ENCODE results near the gene ALAS2.
"Not testable (repeated sequence)": the region's sequence is repeated elsewhere in the genome, so short reads cannot be mapped to it uniquely, and the experiment has no call there.

The ALAS2 gene

GRCh38 chrX:55030271-55031205 lies at the start of gene ALAS2:
ALAS2 (minus strand) TSS chrX:55030977; CDS start chrX:55026000, 4,977 bp downstream.
- DNase-seq = no peak

- DNase-seq = no peak
Observed at GRCh38 chrX:55074851-55075467, 44.2 kb upstream of the ALAS2 start, which contains the start of gene PAGE2B. PAGE2B (plus strand) TSS chrX:55075030; CDS start chrX:55076042, 1,012 bp downstream.

DNA sequence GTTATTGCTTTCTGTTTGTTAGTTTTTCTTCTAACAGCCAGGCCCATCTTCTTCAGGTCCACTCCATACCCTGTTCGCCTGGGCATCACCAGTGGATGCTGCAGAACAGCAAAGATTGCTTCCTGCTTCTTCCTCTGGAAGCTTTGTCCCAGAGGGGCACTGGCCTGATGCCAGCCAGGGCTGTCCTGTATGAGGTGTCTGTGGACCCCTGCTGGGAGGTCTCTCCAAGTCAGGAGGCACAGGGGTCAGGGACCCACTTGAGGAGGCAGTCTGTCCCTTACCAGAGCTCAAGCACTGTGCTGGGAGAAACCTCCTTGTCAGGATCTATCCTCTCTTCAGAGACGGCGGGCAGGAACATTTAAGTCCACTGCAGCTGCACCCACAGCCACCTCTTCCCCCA lies 41.5 kb upstream of the ALAS2 start:
- DNase-seq = no peak

DNA sequence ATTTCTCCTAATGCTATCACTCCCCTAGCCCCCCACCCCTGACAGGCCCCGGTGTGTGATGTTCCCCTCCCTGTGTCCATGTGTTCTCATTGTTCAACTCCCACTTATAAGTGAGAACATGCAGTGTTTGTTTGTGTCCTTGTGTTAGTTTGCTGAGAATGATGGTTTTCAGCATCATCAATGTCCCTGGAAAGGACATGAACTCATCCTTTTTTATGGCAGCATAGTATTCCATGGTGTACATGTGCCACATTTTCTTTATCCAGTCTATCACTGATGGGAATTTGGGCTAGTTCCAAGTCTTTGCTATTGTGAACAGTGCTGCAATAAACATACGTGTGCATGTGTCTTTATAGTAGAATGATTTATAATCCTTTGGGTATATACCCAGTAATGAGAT lies 36.4 kb upstream of the ALAS2 start:
- DNase-seq = not testable (repeated sequence)

GRCh38 chrX:55057675-55058249 lies 27.0 kb upstream of the ALAS2 start:
- no peak for DNase-seq

GRCh38 chrX:55056820-55057674 lies 26.3 kb upstream of the ALAS2 start:
- no peak for DNase-seq

GRCh38 chrX:55050599-55050998 lies 19.8 kb upstream of the ALAS2 start:
- not testable (repeated sequence) for DNase-seq

GRCh38 chrX:55041514-55041913 lies 10.7 kb upstream of the ALAS2 start:
- DNase-seq = no peak

DNA sequence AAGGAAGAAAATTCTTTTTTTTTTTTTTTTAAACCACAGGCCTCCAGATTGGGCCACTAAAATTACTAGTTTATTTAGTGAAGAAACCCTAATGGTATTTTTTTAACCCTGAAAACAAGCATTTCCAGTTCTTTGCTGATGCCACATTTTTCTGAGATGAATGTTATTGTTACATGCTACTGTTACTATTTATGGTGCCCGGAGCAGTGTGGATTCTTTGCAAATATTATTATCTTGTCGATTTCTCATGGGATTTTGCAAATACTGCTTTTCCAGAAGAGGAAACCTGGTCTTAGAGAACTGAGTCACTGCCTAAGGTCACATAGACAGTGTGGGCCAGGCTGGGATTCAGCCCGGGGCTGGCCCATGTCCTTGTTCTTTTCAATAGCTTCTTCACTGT lies 8.7 kb upstream of the ALAS2 start:
- no peak for DNase-seq

DNA sequence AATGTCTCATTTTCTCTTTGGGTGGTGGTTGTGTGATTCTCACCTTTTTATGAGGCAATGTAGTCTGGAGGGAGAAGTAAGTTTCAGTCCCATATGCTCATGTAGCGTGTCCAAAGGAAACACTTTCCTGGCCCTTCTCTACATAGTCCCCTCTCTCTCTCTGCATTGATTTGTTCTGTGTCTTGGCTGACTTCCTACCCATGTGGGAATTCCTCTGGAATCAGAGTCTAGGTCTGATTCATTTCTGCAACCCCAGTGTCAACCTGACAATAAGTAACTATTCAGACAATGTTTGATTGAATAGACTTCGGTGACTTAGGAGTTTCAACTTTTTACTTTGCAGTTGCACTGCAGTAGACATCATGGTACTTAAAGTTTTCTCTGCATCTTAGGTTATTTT lies 2.7 kb upstream of the ALAS2 start:
- DNase-seq = no peak

DNA sequence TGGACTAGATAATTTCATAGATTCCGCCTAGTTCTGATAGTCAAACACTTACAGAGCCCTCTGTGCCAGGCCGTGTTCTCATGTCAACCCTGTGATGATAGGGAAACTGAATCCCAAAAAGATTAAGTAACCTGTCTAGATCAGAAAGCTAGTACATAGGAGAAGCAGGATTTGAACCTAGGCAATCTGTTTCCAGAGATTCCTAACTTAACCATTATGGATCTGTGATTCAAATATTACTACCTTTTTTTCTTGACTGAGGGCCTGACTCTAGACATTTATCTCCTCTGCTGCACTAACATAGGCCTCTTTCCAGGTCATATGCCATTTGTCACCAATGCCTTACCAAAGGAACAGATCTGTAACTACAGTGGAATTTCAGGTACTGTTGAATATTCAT lies 1.5 kb downstream of the ALAS2 start:
- DNase-seq = no peak

DNA sequence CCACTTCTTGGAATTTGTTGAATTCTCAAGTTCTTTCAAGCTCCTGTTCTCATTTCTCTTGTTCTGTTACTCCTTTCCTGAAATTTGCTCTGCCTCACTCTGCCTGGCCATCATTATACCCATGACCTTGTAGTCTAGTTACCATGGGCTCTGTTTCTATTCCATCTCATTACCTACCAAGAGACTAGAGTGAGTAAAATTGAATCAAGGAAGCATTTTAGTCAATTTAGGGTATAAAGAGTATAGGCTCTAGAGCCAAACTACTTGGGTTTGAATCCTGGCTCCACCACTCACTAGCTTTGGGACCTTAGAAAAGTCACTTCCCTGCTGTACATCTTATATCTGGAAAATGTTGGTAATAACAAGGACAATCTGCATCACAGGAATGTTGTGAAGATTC lies 2.2 kb downstream of the ALAS2 start:
- DNase-seq = no peak

DNA sequence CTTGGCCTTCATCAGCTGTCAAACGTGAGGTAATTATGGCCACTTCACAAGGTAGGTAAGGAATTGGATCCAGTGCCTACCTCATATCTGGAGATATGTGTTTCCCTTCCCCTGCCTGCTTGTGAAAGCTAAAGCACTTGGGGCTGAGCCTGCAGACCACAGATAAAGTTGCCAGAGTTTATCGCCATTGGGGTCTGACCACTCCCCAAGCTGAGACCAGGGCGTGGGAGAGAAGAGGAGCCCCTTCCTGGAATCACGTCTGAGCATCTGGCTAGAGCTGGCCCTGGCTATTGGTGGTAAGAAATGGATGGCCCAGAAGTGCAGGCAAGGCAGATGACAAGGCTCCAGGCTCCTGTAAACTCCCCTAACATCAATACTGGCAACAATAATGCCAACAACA lies 2.7 kb downstream of the ALAS2 start:
- no peak for DNase-seq

DNA sequence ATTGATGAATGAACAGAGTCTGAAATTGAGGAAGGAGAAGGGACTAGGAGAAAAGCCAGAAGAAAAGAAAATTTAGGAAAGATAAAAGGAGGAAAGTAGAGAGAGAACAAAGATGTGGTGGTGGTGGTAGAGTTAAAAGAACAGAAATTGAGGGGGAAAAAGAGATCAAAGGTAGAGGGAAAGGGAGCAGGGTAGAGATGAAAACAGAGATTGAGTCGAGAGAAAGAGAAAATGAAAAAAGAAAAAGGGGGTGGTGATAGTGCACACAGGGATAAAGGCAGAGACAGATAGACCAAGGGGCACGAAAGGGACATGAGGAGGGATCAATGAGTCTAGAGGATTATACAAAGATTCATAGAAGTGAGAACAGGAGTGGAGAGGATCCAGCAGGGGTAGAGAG lies 3.9 kb downstream of the ALAS2 start:
- DNase-seq = no peak

DNA sequence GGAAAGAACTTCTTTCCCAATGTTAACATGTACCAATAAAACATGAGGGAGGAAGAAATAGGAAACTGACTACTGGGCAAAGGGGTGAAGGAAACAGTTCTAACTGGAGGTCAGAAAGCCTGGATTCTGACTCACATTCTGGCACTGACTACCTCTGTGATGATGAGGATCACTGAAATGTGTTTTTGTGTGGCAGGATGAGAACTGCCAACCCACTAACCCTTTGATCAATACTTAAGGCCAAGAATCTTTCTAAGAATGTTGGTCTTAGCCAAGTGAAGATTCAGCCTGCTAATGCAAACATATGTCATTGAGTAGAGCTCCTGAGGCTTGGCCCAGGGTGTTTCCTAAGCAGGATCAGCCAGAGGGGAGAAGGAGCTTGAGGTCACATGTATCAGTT lies 4.6 kb downstream of the ALAS2 start:
- no peak for DNase-seq

DNA sequence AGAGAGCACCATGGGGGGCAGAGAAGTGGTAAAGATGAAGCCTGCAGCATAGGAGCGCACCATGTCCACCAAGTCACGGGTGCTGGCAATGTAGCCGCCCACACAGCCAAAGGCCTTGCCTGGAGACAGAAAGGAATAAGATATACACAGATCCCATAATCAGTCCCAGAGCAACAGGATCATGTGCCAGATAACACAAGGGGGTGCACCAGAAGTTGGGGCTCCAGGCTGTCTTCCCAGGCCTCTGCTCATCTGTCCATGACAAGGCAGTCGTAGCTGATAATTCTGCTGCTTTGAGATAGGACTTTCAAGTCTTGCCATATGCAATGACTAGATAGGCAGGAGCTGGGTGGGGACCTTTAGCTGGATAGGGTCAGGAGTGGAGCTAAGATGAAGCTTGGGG lies 15.9 kb downstream of the ALAS2 start:
- DNase-seq = no peak

DNA sequence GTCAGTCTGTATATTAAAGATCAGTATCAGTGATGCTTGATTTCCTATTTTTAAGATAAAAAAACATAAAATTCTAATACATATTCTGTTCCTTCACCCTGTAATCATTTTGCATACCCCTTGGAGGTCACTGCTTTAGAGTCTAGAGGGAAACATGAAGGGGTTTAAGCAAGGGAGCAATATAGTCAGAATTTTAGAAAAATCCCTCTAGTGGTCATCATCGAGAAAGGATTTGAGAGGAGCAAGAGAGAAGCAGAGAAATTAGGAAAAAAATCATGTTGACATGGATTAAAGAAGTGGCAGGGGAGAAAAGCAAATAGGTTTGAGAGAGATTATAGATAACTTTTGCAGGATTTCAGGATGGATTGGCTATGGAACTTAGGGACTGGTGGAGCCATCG lies 19.5 kb downstream of the ALAS2 start:
- no peak for DNase-seq

DNA sequence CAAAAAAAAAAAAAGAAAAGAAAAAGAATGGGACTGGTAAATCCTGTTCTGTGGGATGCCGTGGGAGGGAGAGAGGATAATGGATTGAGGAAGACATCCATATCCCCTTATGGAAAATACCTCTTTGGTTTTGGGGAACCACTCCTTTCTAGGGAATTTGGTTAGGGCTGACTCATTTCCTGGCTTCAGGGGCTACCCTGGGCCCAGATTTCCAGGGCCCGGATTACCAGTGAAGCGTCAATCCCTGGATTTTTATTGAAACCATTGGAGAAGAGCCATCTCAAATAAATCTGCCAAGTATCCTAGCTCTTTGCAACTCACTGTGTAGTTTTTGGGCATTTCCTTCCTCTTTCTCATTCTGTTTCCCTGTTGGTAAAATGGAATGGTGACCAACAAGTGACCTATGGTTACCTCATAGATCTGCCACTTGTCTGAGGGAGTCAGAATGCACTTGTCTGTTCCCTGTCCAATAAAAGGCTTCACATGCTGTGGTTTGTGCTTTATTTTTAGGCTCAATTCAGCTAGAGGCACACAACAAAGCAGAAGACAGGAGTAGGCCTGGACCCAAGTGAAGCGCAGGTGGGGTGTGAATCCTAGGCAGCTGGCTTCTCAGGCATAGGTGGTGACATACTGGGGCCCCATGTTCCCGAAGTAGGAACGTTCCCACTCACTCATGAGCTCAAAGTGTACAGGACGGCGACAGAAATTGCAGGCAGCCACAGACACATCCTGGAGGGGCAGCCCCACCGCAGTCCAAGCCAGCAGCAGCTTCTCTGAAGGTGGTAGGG lies 22.0 kb downstream of the ALAS2 start:
- no peak for DNase-seq

GRCh38 chrX:55007656-55008055 lies 23.1 kb downstream of the ALAS2 start:
- DNase-seq = no peak

DNA sequence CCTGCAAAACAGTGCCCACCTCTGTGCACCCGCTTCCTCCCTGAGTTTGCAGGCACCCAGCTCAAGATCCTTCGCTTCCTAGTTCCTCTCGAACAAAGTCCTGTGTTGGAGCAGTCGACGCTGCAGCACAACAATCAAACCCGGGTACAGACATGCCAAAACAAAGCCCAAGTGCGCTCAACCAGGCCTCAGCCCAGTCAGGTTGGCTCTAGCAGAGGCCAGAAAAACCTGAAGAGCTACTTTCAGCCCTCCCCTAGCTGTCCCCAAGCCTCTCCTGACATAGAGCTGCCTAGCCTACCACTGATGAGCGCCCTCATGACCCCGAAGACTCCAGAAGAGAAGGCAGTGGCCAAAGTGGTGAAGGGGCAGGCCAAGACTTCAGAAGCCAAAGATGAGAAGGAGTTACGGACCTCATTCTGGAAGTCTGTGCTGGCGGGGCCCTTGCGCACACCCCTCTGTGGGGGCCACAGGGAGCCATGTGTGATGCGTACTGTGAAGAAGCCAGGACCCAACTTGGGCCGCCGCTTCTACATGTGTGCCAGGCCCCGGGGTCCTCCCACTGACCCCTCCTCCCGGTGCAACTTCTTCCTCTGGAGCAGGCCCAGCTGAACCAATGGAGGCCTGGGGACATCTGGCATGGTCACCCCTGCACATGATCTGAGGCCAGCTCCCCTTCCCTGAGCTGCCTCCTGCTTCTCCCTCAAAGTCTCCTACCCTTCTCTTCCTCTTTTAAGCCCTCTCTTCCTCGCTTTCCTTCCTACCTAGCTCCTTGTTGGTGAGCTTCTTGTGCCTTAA lies 23.8 kb downstream of the ALAS2 start:
- DNase-seq = no peak

DNA sequence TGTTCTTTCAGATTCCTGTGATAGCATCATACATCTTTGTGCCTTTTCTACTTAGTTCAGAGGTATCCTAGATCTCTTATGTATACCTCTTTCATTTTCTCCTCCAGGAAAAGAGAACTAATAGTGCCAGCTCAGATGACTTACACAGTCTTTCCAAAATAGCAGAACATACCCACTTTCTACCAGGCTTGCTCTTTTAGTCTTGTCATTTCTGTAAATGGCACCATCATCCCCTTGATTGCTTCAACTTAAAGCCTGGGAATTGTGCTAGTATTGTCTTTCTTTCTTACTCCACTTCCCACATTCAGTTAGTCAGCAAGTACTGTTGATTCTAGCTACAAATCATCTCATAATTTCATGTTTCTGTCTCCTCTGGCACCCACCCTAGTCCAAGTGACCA lies 25.5 kb downstream of the ALAS2 start:
- DNase-seq = no peak

Data from stimulated activated CD4-positive, alpha-beta T cell treated with anti-CD3 and anti-CD28 coated beads, Interleukin-12 subunit alpha, Interleukin-12 subunit beta, amount 100 ng/mL, for 4 hours (primary cell).